NB4 (cell line): ENCODE measurements around the gene USF1.

ENCODE experiments used
- CTCF ChIP-seq: IDR thresholded peaks from one replicate; pipeline ENCODE4 v1.5.1; 2012; ENCODE audit warnings: low read depth, low read length
- MAX ChIP-seq: IDR thresholded peaks from 2 replicates; pipeline ENCODE4 v1.6.1; 2011; ENCODE audit warnings: low read depth, low read length
- MYC ChIP-seq: IDR thresholded peaks from 2 replicates; pipeline ENCODE4 v1.6.1; 2011; ENCODE audit warnings: low read depth, low read length
- POLR2A ChIP-seq: IDR thresholded peaks from 2 replicates; pipeline ENCODE4 v1.6.1; 2011; ENCODE audit warnings: mild to moderate bottlenecking; ENCODE audit not compliant: insufficient read length; ENCODE audit errors: extremely low read depth

DNA sequence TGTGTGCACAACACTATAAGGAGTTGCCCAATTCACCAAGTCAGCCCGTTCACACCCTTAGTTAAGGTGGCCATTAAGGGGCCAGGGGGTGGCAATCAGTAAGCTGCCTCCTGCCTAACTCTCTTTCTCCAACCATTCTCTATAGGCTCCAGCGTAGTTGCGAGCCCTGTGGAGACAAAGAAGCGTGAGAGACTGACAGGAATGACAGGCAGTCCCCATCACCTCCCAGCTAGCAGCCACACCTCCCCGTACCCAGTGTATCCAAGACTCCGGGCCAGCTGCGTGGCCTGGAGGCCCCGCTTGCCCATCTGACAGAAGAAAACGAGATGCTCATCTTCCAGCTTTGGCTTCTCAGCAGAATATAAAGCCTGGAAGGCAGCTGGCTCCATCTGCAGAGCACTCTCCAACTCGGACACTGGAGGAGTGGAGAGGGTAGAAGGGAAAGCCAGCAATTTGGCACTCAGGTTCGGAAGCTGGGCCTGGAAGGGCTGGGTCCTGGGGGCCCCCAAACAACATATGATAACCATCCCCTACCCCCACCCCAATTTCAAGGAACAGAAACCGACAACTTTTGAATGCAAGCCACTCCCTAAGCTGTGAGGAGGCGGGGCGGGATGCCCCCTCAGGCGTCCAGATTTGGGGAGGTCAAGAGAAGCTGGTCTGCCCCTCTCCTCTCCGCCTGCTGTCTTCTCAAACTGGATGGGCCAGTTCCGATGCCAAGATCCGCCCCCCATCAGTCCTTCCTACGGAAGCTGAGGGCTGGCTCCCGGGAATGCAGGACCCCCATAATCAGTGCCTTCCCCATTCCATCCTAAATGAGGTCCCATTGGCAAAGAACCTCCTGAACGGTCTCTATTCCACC lies 7.9 kb downstream of the USF1 start:
- TF ChIP-seq MYC (no peak), CTCF (no peak), MAX (no peak), POLR2A (no peak)
